Measurements from ENCODE around the gene PACSIN2.

PACSIN2 gene

DNA sequence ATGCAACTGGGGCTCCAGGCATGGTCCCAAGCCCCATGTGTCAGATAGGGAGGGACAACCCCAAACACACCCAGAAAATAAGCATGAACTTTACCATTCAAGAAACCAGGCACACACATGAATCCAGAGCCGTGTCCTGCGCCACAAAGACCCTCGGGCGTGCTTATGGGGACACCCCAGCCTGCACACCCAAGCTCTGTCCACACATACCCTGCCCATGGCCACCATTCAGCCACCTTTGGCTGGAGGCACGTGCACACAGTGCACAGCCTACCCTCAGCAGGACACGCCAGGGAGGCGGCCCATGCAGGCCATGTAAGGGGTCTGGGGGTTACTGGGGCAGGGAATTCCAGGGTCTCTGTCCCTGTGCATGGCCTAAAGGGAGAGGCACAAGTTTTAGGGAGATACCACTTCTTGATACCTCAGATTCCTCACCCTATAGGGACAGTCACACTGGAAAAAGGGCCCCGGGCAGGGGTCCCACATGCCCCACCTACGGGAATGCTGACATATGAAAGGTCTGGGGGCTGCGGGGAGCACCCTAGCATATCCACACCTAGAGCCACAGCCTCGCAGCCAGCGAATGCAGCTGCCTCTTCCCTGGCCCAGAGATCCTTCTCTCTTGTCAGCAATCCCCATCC lies 20.6 kb downstream of the PACSIN2 start:
- no peak for DNase-seq (ENCODE audit: low read depth)
- H3K4me3 ChIP-seq (ENCODE audit: control insufficient read depth, low read depth, low read length) = peak overlapping the region; percentile 27
- TF ChIP-seq, protein P1, sequence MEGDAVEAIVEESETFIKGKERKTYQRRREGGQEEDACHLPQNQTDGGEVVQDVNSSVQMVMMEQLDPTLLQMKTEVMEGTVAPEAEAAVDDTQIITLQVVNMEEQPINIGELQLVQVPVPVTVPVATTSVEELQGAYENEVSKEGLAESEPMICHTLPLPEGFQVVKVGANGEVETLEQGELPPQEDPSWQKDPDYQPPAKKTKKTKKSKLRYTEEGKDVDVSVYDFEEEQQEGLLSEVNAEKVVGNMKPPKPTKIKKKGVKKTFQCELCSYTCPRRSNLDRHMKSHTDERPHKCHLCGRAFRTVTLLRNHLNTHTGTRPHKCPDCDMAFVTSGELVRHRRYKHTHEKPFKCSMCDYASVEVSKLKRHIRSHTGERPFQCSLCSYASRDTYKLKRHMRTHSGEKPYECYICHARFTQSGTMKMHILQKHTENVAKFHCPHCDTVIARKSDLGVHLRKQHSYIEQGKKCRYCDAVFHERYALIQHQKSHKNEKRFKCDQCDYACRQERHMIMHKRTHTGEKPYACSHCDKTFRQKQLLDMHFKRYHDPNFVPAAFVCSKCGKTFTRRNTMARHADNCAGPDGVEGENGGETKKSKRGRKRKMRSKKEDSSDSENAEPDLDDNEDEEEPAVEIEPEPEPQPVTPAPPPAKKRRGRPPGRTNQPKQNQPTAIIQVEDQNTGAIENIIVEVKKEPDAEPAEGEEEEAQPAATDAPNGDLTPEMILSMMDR (conservative IDR thresholded peaks at IDR 0.05; ENCODE audit: control insufficient read depth, insufficient read depth, low read depth, low read length) = no peak

DNA sequence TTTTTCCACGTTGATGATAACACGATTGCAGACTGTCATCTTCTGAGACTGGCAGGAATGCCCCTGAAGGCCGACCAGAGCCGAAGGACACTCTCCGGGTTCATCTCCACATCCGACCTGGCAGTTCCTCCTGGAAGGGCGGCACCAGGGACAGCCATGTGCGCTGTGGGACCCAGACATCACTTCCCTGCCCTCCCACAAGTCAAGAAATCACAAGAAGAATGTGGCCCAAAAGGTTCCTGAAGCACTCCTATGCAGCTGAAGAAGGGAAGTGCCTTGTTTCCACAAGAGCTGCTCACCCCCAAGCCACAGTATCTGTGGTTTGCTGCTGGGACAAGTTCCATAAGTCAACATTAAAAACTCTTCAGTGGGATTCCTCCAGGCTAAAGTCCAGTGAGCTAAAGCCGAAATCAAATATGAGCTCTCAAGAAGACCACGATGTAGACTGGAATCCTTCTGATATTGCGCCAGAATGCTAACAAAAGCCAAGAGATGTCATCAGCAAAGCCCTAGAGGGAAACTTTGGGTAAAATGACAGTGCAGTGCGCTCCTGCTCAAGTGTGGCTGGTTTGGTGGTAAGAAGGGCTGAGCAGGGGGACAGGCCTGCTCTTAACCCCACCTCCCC lies 21.2 kb downstream of the PACSIN2 start:
- no peak overlapping the region for H3K4me3 ChIP-seq (ENCODE audit: control insufficient read depth, low read depth, low read length)
- TF ChIP-seq, protein P1 (conservative IDR thresholded peaks at IDR 0.05; ENCODE audit: control insufficient read depth, insufficient read depth, low read depth, low read length) = no peak
- peak; percentile 65 for DNase-seq (ENCODE audit: low read depth)

DNA sequence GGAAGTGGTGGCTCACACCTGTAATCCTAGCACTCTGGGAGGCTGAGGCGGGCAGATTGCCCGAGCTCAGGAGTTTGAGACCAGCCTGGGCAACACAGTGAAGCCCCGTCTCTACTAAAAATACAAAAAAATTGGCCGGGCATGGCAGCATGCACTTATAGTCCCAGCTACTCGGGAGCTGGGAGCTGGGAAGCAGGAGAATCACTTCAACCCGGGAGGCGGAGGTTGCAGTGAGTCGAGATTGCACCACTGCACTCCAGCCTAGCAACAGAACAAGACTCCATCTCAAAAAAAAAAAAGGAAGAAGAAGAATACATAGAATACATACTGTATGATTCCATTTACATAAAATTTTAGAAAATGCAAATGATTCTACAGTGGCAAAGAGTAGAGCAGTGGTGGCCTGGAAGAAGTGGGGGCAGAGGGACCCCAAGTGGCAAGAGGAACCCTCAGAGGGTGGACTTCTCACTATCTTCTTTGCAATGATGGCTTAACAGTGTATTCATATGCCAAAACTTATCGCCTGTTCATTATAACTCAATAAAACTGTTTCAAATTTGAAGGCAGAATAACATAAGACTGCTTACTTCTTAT lies 22.0 kb downstream of the PACSIN2 start:
- no peak for DNase-seq (ENCODE audit: low read depth)
- TF ChIP-seq, protein P1 (conservative IDR thresholded peaks at IDR 0.05; ENCODE audit: control insufficient read depth, insufficient read depth, low read depth, low read length) = no peak
- no peak overlapping the region for H3K4me3 ChIP-seq (ENCODE audit: control insufficient read depth, low read depth, low read length)

DNA sequence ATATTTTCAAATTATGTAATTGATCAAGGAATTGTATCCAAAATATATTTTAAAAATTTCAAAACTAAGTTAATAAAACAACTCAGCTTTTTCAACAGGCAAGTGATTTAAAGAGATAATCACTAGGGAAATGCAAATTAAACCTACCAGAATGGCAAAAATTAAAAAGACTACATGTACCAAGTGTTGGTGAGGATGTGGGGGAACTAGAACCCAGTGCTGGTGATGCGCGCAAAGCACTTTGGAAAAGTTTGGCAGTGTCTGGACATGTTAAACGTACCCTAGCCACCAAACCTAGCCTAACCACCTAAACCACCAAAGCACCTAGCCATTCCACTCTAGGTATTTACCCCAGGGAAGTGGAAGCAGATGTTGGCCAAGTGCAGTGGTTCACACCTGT lies 22.9 kb downstream of the PACSIN2 start:
- H3K4me3 ChIP-seq (ENCODE audit: control insufficient read depth, low read depth, low read length) = no peak overlapping the region
- no peak for DNase-seq (ENCODE audit: low read depth)
- TF ChIP-seq, protein P1 (conservative IDR thresholded peaks at IDR 0.05; ENCODE audit: control insufficient read depth, insufficient read depth, low read depth, low read length) = no peak

DNA sequence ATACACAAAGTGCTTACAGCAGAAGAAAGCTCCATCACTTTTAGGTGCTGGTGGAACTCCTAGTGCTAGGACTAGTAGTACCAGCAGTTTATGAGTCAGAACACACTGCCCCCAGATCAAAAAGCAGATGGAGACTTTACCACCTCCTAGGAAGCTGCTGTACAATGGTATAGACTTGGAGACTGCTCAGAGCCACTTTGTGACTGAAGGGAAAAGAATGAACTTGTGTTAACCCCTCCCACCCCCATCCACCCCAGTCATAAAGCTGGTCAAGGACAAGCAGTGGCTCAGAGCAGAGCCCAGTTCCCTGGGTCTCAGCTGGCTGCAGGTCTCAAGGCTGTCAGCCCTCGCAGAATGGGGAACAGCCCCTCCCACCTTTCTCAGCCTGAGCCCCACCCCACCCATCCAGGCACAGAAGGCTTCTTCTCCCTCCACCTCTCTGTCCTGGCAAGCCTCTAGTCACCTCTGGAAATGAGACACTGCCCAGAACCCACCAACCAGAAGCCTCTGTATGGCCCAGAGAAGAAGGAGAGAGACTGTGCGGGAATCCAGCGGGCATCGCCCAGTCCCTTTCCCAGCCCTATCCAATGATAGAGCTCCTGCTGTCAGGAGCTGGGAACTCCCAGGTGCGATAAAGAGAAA lies 23.8 kb downstream of the PACSIN2 start:
- H3K4me3 ChIP-seq (ENCODE audit: control insufficient read depth, low read depth, low read length) = peak overlapping the region; percentile 13
- TF ChIP-seq, protein P1 (conservative IDR thresholded peaks at IDR 0.05; ENCODE audit: control insufficient read depth, insufficient read depth, low read depth, low read length) = no peak
- DNase-seq (ENCODE audit: low read depth) = peak; percentile 96

DNA sequence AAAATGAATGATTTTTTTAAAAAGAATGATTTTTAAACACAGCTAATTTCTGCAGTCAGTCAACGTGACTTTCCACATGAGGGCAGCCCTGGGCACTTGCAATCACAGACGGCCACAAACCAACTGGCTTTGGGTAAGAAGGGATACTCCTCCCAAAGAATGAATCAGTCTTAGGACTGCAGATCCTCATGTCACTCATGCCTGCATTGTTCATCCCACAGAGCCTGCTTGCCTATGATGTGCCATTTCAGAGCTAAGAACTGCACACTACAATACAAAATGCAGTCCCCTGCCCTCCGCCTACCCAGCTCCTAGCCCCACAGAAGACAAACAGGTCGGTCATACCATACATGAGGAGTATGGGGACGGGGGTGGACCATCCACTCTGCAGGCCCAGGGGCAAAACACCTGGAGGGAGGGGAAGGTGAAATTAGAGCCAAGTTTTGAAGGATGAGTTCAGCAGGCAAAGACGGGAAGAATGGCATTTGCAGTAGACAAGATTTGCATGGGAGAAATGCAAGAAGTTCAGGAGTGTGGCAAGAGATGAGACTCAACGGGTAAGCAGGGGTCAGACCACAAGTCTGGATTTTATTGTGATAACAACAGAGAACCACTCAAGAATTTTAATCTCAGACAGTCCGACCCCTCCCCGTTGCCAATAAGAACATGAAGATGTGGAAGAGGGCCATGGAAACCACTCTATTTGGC lies 24.7 kb downstream of the PACSIN2 start:
- peak; percentile 94 for DNase-seq (ENCODE audit: low read depth)
- peak overlapping the region; percentile 13 for H3K4me3 ChIP-seq (ENCODE audit: control insufficient read depth, low read depth, low read length)
- TF ChIP-seq, protein P1 (conservative IDR thresholded peaks at IDR 0.05; ENCODE audit: control insufficient read depth, insufficient read depth, low read depth, low read length) = peak; percentile 59
